Lung (tissue), 12 donors: ENCODE results near the gene CDH16. TPM values are rescaled to one million over a fixed set of nuclear protein-coding genes. Genes with fewer than 3 reads are reported as not detected.

Experiments
- ATAC-seq: fragments of 200-7000 bp; cut with Tn5 transposase; one replicate; pipeline ENCODE4 v1.9.1; 2020; ENCODE audit warnings: moderate number of reproducible peaks; ENCODE audit not compliant: insufficient read depth, low FRiP score
- DNase-seq, 3 donors: peaks; one replicate each; pipeline ENCODE4 v3.0.0-alpha.2; 2013 to 2017
- H3K27ac ChIP-seq, 2 donors: one replicate each; pipeline ENCODE4 v1.5.1; 2013; ENCODE audit warnings: mild to moderate bottlenecking in 2 of 2, moderate library complexity in 2 of 2, control low read depth in 1 of 2, inconsistent platforms in 1 of 2, low read depth in 1 of 2, low read length in 1 of 2
- H3K27me3 ChIP-seq, 3 donors: one replicate each; pipeline ENCODE4 v1.5.1; 2013; ENCODE audit warnings: low read length in 2 of 3; ENCODE audit not compliant: control insufficient read depth in 3 of 3, insufficient read depth in 3 of 3
- H3K36me3 ChIP-seq, 4 donors: one replicate each; pipeline ENCODE4 v1.5.1; 2013; ENCODE audit warnings: low read length in 4 of 4, mild to moderate bottlenecking in 1 of 4, moderate library complexity in 1 of 4; ENCODE audit not compliant: control insufficient read depth in 4 of 4, insufficient read depth in 4 of 4
- H3K4me1 ChIP-seq, 5 donors: one replicate each; pipeline ENCODE4 v1.5.1; 2013; ENCODE audit warnings: low read length in 5 of 5, mild to moderate bottlenecking in 2 of 5, moderate library complexity in 1 of 5; ENCODE audit not compliant: control insufficient read depth in 5 of 5, insufficient read depth in 5 of 5
- H3K4me3 ChIP-seq: one replicate; pipeline ENCODE4 v1.5.1; 2013; ENCODE audit warnings: mild to moderate bottlenecking, control low read depth, moderate library complexity
- H3K9ac ChIP-seq, 2 donors: one replicate each; pipeline ENCODE4 v1.5.1; 2013; ENCODE audit warnings: low read length in 2 of 2, control low read depth in 1 of 2; ENCODE audit not compliant: insufficient read depth in 1 of 2
- H3K9me3 ChIP-seq, 4 donors: one replicate each; pipeline ENCODE4 v1.5.1; 2013; ENCODE audit warnings: low read length in 3 of 4, mild to moderate bottlenecking in 1 of 4, moderate library complexity in 1 of 4; ENCODE audit not compliant: control insufficient read depth in 4 of 4, insufficient read depth in 3 of 4
- WGBS, 2 donors: extraction: QIAGEN DNeasy Blood & Tissue Kit; methylation state at CpG; one replicate each; pipeline ENCODE4 v1.1.7; 2013; 5-methylcytosine and 5-hydroxymethylcytosine counted together
- polyA plus RNA-seq, 2 donors: library from polyadenylated mRNA; stranded (reverse); fragments of 200-250 nt; gene quantifications; one replicate each; pipeline ENCODE4 v1.2.1, GENCODE V29; 2013
- total RNA-seq, 2 donors: library from RNA; depleted of rRNA in 1 of 2; stranded (reverse); fragments of >200 nt in 1 of 2; gene quantifications; one replicate each; pipeline ENCODE4 v1.2.1, GENCODE V29; 2014 to 2021
- TF ChIP-seq, protein P1 (sequence below): IDR thresholded peaks from 2 replicates; pipeline ENCODE4 v1.5.1; 2012; ENCODE audit warnings: mild to moderate bottlenecking; ENCODE audit errors: control extremely low read depth, extremely low read depth
- donor health status: control.
- donor health status: control.
- donor health status: Bipolar disorder and iron deficiency.
- donor health status: healthy.
- donor health status: DM: yes; HTN: yes; CAD: no.

CDH16 gene
- total and polyA plus RNA-seq, 4 donors = 0.25 to 1.7 (median 0.64) TPM; not detected in 1

GRCh38 chr16:66880288-66881013, 38.2 kb downstream of the CDH16 start, which contains the start of gene PDP2:
PDP2 (plus strand) TSS chr16:66880515; CDS start chr16:66884285, 3,770 bp downstream.
- Histone ChIP-seq H3K4me3 (peak within 1 kb of the TSS; percentile 91), H3K27me3 (no peaks in the 10 kb centered on the region), H3K9ac (peak within 1 kb of the TSS; percentile 5 to 80), H3K27ac (peak within 1 kb of the TSS; percentile 56 to 87), H3K4me1 (peaks cover 0 to 10% (median 3%) of the 10 kb centered on the region in 5 donors), H3K9me3 (no peaks in the 10 kb centered on the region), H3K36me3 (peaks cover 0 to 14% (median 9%) of the 10 kb centered on the region in 4 donors)
- TF ChIP-seq, protein P1, sequence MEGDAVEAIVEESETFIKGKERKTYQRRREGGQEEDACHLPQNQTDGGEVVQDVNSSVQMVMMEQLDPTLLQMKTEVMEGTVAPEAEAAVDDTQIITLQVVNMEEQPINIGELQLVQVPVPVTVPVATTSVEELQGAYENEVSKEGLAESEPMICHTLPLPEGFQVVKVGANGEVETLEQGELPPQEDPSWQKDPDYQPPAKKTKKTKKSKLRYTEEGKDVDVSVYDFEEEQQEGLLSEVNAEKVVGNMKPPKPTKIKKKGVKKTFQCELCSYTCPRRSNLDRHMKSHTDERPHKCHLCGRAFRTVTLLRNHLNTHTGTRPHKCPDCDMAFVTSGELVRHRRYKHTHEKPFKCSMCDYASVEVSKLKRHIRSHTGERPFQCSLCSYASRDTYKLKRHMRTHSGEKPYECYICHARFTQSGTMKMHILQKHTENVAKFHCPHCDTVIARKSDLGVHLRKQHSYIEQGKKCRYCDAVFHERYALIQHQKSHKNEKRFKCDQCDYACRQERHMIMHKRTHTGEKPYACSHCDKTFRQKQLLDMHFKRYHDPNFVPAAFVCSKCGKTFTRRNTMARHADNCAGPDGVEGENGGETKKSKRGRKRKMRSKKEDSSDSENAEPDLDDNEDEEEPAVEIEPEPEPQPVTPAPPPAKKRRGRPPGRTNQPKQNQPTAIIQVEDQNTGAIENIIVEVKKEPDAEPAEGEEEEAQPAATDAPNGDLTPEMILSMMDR = no peak
- DNase-seq = peak; percentile 94 to 96 (median 96)
- ATAC-seq = peak; percentile 94
- 0% methylated on average over 52 to 58 of the region's 58 CpGs for WGBS, 2 donors

DNA sequence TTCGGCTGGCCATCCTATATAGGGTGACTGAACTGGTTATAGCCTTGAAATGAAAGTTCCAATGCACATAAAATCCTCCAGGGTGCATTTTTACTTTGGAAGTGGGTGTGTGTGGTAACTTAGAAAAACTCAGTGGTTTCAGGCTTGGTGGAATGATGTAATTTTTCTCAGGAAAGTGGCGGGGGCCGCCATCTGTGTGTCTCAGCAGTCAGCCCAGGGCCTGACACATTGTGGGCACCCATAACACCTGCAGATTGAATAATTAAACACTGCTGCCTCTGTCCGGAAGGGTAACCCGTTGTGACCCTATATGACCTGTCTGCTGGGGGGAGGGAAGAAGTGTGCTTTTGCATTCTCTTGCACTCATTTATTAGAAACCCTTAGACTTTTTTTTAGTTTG, 40.6 kb downstream of the CDH16 start:
- Histone ChIP-seq H3K9me3 (no peaks in the 10 kb centered on the region), H3K9ac (no peak overlapping the region), H3K36me3 (no peaks in the 10 kb centered on the region), H3K27ac (no peak overlapping the region), H3K4me3 (no peak overlapping the region), H3K4me1 (peaks cover 0 to 12% (median 3%) of the 10 kb centered on the region in 5 donors), H3K27me3 (no peaks in the 10 kb centered on the region)
- TF ChIP-seq, protein P1 = no peak
- DNase-seq = no peak
- 34 to 42% methylated on average over 5 of the region's 5 CpGs for WGBS, 2 donors
- ATAC-seq = no peak

DNA sequence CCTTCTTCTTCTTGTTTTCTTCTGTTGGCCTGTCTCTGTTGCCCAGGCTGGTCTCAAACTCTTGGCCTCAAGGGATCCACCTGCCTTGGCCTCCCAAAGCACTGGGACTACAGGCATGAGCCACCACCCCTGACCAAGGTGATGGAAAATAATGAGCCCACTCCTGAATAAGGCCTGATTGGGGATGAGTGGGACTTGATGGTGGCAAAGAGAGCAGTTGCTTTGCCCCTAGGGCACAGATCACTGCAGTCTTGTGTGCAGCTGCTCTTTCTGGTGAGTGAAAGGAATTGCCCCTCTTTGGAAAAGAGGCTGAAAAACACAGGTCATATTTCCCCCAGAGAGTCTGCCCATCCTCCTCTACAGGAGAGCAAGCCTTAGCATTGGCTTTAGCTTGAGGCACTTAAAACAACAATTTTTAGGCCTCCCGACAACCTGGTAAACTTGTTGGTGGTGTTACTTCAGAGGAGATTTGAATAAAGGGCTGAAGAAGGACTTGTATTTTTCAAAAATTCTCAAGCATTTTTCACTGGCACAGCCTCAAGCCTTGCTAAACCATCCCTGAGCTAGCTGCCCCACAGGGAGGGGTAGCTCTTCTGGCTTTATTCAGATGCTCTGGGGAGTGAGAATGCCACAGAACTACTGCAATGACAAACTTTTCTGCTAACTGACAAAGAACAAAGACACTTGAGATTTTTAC, 44.5 kb downstream of the CDH16 start:
- no peaks in the 10 kb centered on the region for H3K36me3 ChIP-seq
- H3K9me3 ChIP-seq = no peaks in the 10 kb centered on the region
- no peak for ATAC-seq
- peaks cover 0 to 9% (median 0%) of the 10 kb centered on the region in 5 donors for H3K4me1 ChIP-seq
- H3K9ac ChIP-seq = no peak overlapping the region
- TF ChIP-seq, protein P1 = no peak
- no peaks in the 10 kb centered on the region for H3K27me3 ChIP-seq
- peak in 2 of 3 donors; percentile 10 to 24 for DNase-seq
- H3K4me3 ChIP-seq = no peak overlapping the region
- WGBS, 2 donors = 49 to 68% methylated on average over 1 of the region's 1 CpG
- peak overlapping the region in 1 of 2 donors; percentile 73 for H3K27ac ChIP-seq
